NOMO-1 treated with dmso at 0.1 percent for 144 hours (cell line): ENCODE results near the gene MGAT4A.

ENCODE experiments used
- DNase-seq: peaks from one replicate; lab custom pipeline; 2025; ENCODE audit not compliant: unreplicated experiment; lab: John Stamatoyannopoulos, UW

MGAT4A gene

GRCh38 chr2:98578231-98578630, 152.7 kb downstream of the MGAT4A start:
- no peak for DNase-seq

- DNase-seq, result no peak
Measured at GRCh38 chr2:98577313-98577712, 153.6 kb downstream of the MGAT4A start.

GRCh38 chr2:98576666-98577312, 154.1 kb downstream of the MGAT4A start:
- DNase-seq, result no peak

- no peak for DNase-seq
Measured at GRCh38 chr2:98573426-98573825, 157.5 kb downstream of the MGAT4A start.

- DNase-seq, result no peak
Measured at GRCh38 chr2:98572676-98573075, 158.3 kb downstream of the MGAT4A start.

- DNase-seq, result no peak
Measured at GRCh38 chr2:98572211-98572610, 158.7 kb downstream of the MGAT4A start.

- no peak for DNase-seq
Measured at GRCh38 chr2:98571796-98572195, 159.1 kb downstream of the MGAT4A start.

- DNase-seq, result no peak
Measured at GRCh38 chr2:98571121-98571701, 159.7 kb downstream of the MGAT4A start.

- no peak for DNase-seq
Measured at GRCh38 chr2:98570356-98570755, 160.6 kb downstream of the MGAT4A start.

- DNase-seq, result no peak
Measured at GRCh38 chr2:98569915-98570314, 161.0 kb downstream of the MGAT4A start.

- DNase-seq, result no peak
Measured at GRCh38 chr2:98569197-98569793, 161.6 kb downstream of the MGAT4A start.
